H1 (cell line): Measurements from ENCODE around the gene GIGYF2. TPM values are rescaled to one million over a fixed set of nuclear protein-coding genes. Genes with fewer than 3 reads are reported as not detected.

ENCODE experiments used
- CTCF ChIA-PET: fragments of 300-600 bp; sonication (Branson Sonifier 250); formaldehyde crosslinking; loops from one replicate; lab custom pipeline; 2021; ENCODE audit not compliant: partially characterized antibody; lab: Charles Lee
- POLR2A ChIA-PET: fragments of 300-600 bp; sonication (Branson Sonifier 250); formaldehyde crosslinking; loops from one replicate; lab custom pipeline; 2021; ENCODE audit warnings: inconsistent platforms; ENCODE audit not compliant: partially characterized antibody; lab: Charles Lee
- DNase-seq, 2 experiments: peaks; one replicate each; pipeline versions ENCODE4 v3.0.0 to v3.0.0-alpha.2; 2010 to 2022; ENCODE audit warnings: low spot score in 2 of 2, low read depth in 1 of 2, mixed read lengths in 1 of 2
- FAIRE-seq: peaks from 2 replicates; lab custom pipeline; 2011; peaks lifted over from hg19 to GRCh38; lab: Jason Lieb, UNC
- H2AFZ ChIP-seq: 2 replicates; pipeline ENCODE4 v1.8.1; 2012; ENCODE audit warnings: low read length, inconsistent platforms
- H2AK5ac ChIP-seq: 2 replicates; pipeline ENCODE4 v1.6.1; 2013; ENCODE audit warnings: low read depth, low read length
- H2BK120ac ChIP-seq: replicated peaks from 2 replicates; pipeline ENCODE3; 2013; ENCODE audit warnings: low read depth, low read length, inconsistent platforms
- H2BK12ac ChIP-seq: 2 replicates; pipeline ENCODE4 v1.6.1; 2013; ENCODE audit warnings: low read depth, low read length
- H2BK15ac ChIP-seq: 2 replicates; pipeline ENCODE4 v1.6.1; 2013; ENCODE audit warnings: low read length
- H2BK20ac ChIP-seq: 2 replicates; pipeline ENCODE4 v1.6.1; 2013; ENCODE audit warnings: low read length
- H2BK5ac ChIP-seq: 2 replicates; pipeline ENCODE4 v1.6.1; 2013; ENCODE audit warnings: low read depth, low read length
- H3K14ac ChIP-seq: 2 replicates; pipeline ENCODE4 v1.6.1; 2013; ENCODE audit warnings: inconsistent platforms; ENCODE audit not compliant: insufficient read length
- H3K18ac ChIP-seq: 2 replicates; pipeline ENCODE4 v1.6.1; 2013; ENCODE audit warnings: low read length; ENCODE audit errors: extremely low read depth
- H3K23ac ChIP-seq: 2 replicates; pipeline ENCODE4 v1.6.1; 2013; ENCODE audit warnings: inconsistent platforms; ENCODE audit not compliant: insufficient read length
- H3K23me2 ChIP-seq: 2 replicates; pipeline ENCODE4 v1.6.1; 2013; ENCODE audit warnings: low read depth, low read length
- H3K27ac ChIP-seq: 2 replicates; pipeline ENCODE4 v1.6.1; 2011; ENCODE audit warnings: low read depth, low read length, inconsistent platforms
- H3K27me3 ChIP-seq, 4 experiments: replicated peaks in 1 of 4; 1 replicate in 1 of 4; 2 replicates in 3 of 4; pipeline versions ENCODE4 v1.6.1 to v1.8.1; 2011 to 2013; ENCODE audit warnings: low read length in 3 of 4, mild to moderate bottlenecking in 3 of 4, inconsistent platforms in 2 of 4, mixed read lengths in 2 of 4, moderate library complexity in 1 of 4; ENCODE audit not compliant: control insufficient read depth in 3 of 4, insufficient read depth in 3 of 4; ENCODE audit errors: extremely low read depth in 1 of 4
- H3K36me3 ChIP-seq, 4 experiments: 2 replicates each; pipeline versions ENCODE4 v1.6.1 to v1.8.1; 2011 to 2013; ENCODE audit warnings: mild to moderate bottlenecking in 4 of 4, low read length in 3 of 4, moderate library complexity in 2 of 4, control low read depth in 1 of 4, inconsistent platforms in 1 of 4; ENCODE audit not compliant: insufficient read depth in 4 of 4, control insufficient read depth in 2 of 4
- H3K4ac ChIP-seq: replicated peaks from 2 replicates; pipeline ENCODE3; 2013; ENCODE audit warnings: low read length, low read depth, mixed read lengths, inconsistent platforms; ENCODE audit not compliant: insufficient read length
- H3K4me1 ChIP-seq, 4 experiments: replicated peaks in 1 of 4; 1 replicate in 1 of 4; 2 replicates in 3 of 4; pipeline versions ENCODE4 v1.6.1 to v1.8.1; 2011 to 2013; ENCODE audit warnings: low read length in 3 of 4, inconsistent platforms in 2 of 4, mixed read lengths in 1 of 4; ENCODE audit not compliant: insufficient read depth in 4 of 4, control insufficient read depth in 3 of 4
- H3K4me2 ChIP-seq, 2 experiments: 2 replicates each; pipeline versions ENCODE4 v1.6.1 to v1.8.1; 2011 to 2013; ENCODE audit warnings: low read depth in 2 of 2, low read length in 2 of 2, control low read depth in 1 of 2, inconsistent platforms in 1 of 2, mild to moderate bottlenecking in 1 of 2; ENCODE audit not compliant: insufficient read depth in 1 of 2
- H3K4me3 ChIP-seq, 4 experiments: fragments of 200-600, 300-600 bp in 1 of 4; sonication (generic), shearing (Covaris generic), sonication (Bioruptor Twin) in 1 of 4; 2 replicates each; pipeline versions ENCODE4 v1.5.1 to v1.8.1; 2011 to 2016; ENCODE audit warnings: low read length in 4 of 4, low read depth in 3 of 4, control low read depth in 2 of 4, inconsistent platforms in 2 of 4, mild to moderate bottlenecking in 2 of 4, mixed read lengths in 1 of 4, moderate library complexity in 1 of 4; ENCODE audit not compliant: insufficient read depth in 2 of 4; ENCODE audit errors: extremely low read depth in 1 of 4
- H3K56ac ChIP-seq: replicated peaks from 2 replicates; pipeline ENCODE3; 2013; ENCODE audit warnings: low read depth, mild to moderate bottlenecking, mixed read lengths, low read length, inconsistent platforms; ENCODE audit not compliant: insufficient read length
- H3K79me1 ChIP-seq: 2 replicates; pipeline ENCODE4 v1.6.1; 2013; ENCODE audit warnings: low read depth, low read length, control low read depth
- H3K79me2 ChIP-seq, 2 experiments: 2 replicates each; pipeline versions ENCODE4 v1.6.1 to v1.8.1; 2012 to 2013; ENCODE audit warnings: low read length in 2 of 2, mild to moderate bottlenecking in 2 of 2, inconsistent platforms in 1 of 2; ENCODE audit not compliant: insufficient read depth in 2 of 2, control insufficient read depth in 1 of 2
- H3K9ac ChIP-seq, 4 experiments: replicated peaks in 1 of 4; 1 replicate in 1 of 4; 2 replicates in 3 of 4; pipeline versions ENCODE4 v1.6.1 to v1.8.1; 2011 to 2013; ENCODE audit warnings: low read depth in 3 of 4, low read length in 3 of 4, control low read depth in 2 of 4, mild to moderate bottlenecking in 2 of 4, moderate library complexity in 2 of 4, inconsistent platforms in 1 of 4; ENCODE audit errors: extremely low read depth in 1 of 4
- H3K9me3 ChIP-seq, 2 experiments: 2 replicates each; pipeline versions ENCODE4 v1.6.1 to v1.8.1; 2012 to 2013; ENCODE audit warnings: mild to moderate bottlenecking in 2 of 2, moderate library complexity in 2 of 2, control low read depth in 1 of 2, inconsistent platforms in 1 of 2, low read depth in 1 of 2, low read length in 1 of 2, mixed read lengths in 1 of 2; ENCODE audit not compliant: insufficient read depth in 2 of 2
- H4K20me1 ChIP-seq, 2 experiments: replicated peaks in 1 of 2; 2 replicates each; pipeline versions ENCODE3 to v1.8.1; 2011 to 2013; ENCODE audit warnings: inconsistent platforms in 2 of 2, low read length in 2 of 2, mild to moderate bottlenecking in 1 of 2; ENCODE audit not compliant: insufficient read depth in 2 of 2, control insufficient read depth in 1 of 2
- H4K5ac ChIP-seq: 2 replicates; pipeline ENCODE4 v1.6.1; 2013; ENCODE audit warnings: low read length, low read depth, mixed read lengths, inconsistent platforms; ENCODE audit not compliant: insufficient read length
- H4K8ac ChIP-seq: 2 replicates; pipeline ENCODE4 v1.8.0; 2013; ENCODE audit warnings: mild to moderate bottlenecking, moderate library complexity, low read length, inconsistent platforms; ENCODE audit not compliant: insufficient read depth; ENCODE audit errors: extremely low read depth
- H4K91ac ChIP-seq: replicated peaks from 2 replicates; pipeline ENCODE3; 2013; ENCODE audit warnings: low read length, mixed read lengths, inconsistent platforms; ENCODE audit not compliant: insufficient read length
- CBX5 ChIP-seq: fragments of 300-800, 300-1000 bp; sonication (generic); IDR thresholded peaks from 2 replicates; pipeline ENCODE4 v1.7.1; 2016; ENCODE audit warnings: antibody characterized with exemption, low read length, low read depth
- FOSL1 ChIP-seq: IDR thresholded peaks from 2 replicates; pipeline ENCODE4 v1.6.1; 2011; ENCODE audit warnings: mild to moderate bottlenecking, low read depth, low read length, moderate library complexity; ENCODE audit not compliant: insufficient read depth
- JUN ChIP-seq: IDR thresholded peaks from 2 replicates; pipeline ENCODE4 v1.6.1; 2011; ENCODE audit warnings: low read depth, mild to moderate bottlenecking, improper control_type of control experiment, low read length
- NRF1 ChIP-seq: IDR thresholded peaks from 2 replicates; pipeline ENCODE4 v1.6.1; 2011; ENCODE audit warnings: mild to moderate bottlenecking, low read depth, low read length, improper control_type of control experiment
- POU5F1 ChIP-seq: IDR thresholded peaks from 2 replicates; pipeline ENCODE4 v1.6.1; 2011; ENCODE audit warnings: low read depth, mild to moderate bottlenecking, low read length, moderate library complexity
- RAD21 ChIP-seq, 2 experiments: IDR thresholded peaks in 1 of 2; conservative IDR thresholded peaks in 1 of 2; 2 replicates each; pipeline ENCODE4 v1.6.1; 2011; ENCODE audit warnings: low read depth in 2 of 2, low read length in 2 of 2, improper control_type of control experiment in 1 of 2, inconsistent platforms in 1 of 2, mild to moderate bottlenecking in 1 of 2, moderate library complexity in 1 of 2
- SAP30 ChIP-seq: fragments of 300-600 bp; sonication (generic); IDR thresholded peaks from 2 replicates; pipeline ENCODE4 v1.7.1; 2012; ENCODE audit warnings: low read length, moderate library complexity, mild to moderate bottlenecking, inconsistent platforms; ENCODE audit not compliant: insufficient read depth, insufficient replicate concordance
- TBP ChIP-seq: IDR thresholded peaks from 2 replicates; pipeline ENCODE4 v1.6.1; 2011; ENCODE audit warnings: low read depth, low read length, improper control_type of control experiment
- WGBS, 2 experiments: shearing (Covaris generic) in 1 of 2; methylation state at CpG; one replicate each; pipeline versions ENCODE4 v1.1.6 to v1.1.7; 2013 to 2015; ENCODE audit warnings: low lambda C conversion rate in 2 of 2, mixed read lengths in 2 of 2, inconsistent platforms in 1 of 2, low coverage in 1 of 2, missing lambda C conversion rate in 1 of 2; ENCODE audit not compliant: insufficient replicate concordance in 2 of 2, insufficient coverage in 1 of 2, insufficient read length in 1 of 2; ENCODE audit errors: extremely low coverage in 1 of 2, missing lambda C conversion rate in 1 of 2; 5-methylcytosine and 5-hydroxymethylcytosine counted together
- polyA plus RNA-seq, 7 experiments: library from polyadenylated mRNA; depleted of rRNA in 3 of 7; stranded (reverse) in 5 of 7; unstranded in 2 of 7; fragments of >200 nt in 5 of 7; fragments of 200-250 nt in 2 of 7; gene quantifications; 1 replicate in 5 of 7; 2 replicates in 1 of 7; 4 replicates in 1 of 7; pipeline versions ENCODE4 v1.2.1 to v1.2.3, GENCODE V29; 2011 to 2013; ENCODE audit warnings: missing spikeins in 2 of 7, mixed read lengths in 2 of 7
- total RNA-seq: library from RNA; stranded (reverse); fragmentation: NEBNext Ultra II Directional; extraction: Animal tissue kit (Norgen Biotek cat#: 25700); gene quantifications from 2 replicates; pipeline ENCODE4 v1.2.1, GENCODE V29; 2021

GIGYF2 gene
- total and polyA plus RNA-seq, 2 of the 8 experiments (the other 6 are each of a cell fraction or from before 2014, with no cell fraction given) = 22.3 to 62.0 TPM

DNA sequence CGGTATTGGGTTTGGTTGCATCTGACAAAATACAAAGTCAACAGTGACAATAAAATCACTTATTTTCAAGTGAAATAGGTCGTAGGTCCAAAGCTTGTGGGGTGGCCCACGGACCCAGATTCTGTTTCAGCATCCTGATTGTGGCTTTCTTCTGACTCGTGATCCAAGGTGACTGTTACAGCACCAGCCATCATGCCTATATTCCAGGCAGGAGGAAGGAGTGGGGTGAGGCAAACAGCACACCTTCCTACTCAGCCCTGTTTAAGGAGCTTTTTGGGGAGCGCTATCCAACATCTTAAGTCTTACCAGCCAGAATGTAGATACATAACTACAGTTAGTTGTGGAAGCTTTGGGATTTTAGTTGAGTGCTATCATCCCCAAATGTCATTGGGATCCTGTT is 164.2 kb downstream of the GIGYF2 start:
- no peak overlapping the region for H3K14ac ChIP-seq
- H3K79me2 ChIP-seq = no peaks in the 10 kb centered on the region
- H3K79me1 ChIP-seq = 0 out of 2 replicates have a peak, but pooled peaks cover 2% of the 10 kb centered on the region
- no peak overlapping the region for H2BK5ac ChIP-seq
- no peaks in the 10 kb centered on the region for H3K4me1 ChIP-seq
- no peak overlapping the region for H2BK120ac ChIP-seq
- H3K56ac ChIP-seq = no peak overlapping the region
- H3K18ac ChIP-seq = no peak overlapping the region
- FAIRE-seq (no peak), DNase-seq (peak in 1 of 2 experiments; percentile 27)
- no peak overlapping the region for H3K23ac ChIP-seq
- 93% methylated on average over 5 of the region's 5 CpGs; no CpG with 5 or more reads in 1 of the 2 experiments for WGBS, 2 experiments
- no peak overlapping the region for H2BK12ac ChIP-seq
- no peak overlapping the region for H2BK15ac ChIP-seq
- no peak overlapping the region for H4K91ac ChIP-seq
- no peak overlapping the region for H4K5ac ChIP-seq
- no peaks in the 10 kb centered on the region for H3K9me3 ChIP-seq
- no peak overlapping the region for H2BK20ac ChIP-seq
- no peak overlapping the region for H3K4ac ChIP-seq
- no peak overlapping the region for H3K4me2 ChIP-seq
- H2AK5ac ChIP-seq = no peak overlapping the region; the same call in 1 of the 2 replicates
- peaks cover 6 to 27% (median 18%) of the 10 kb centered on the region in 4 experiments for H3K36me3 ChIP-seq
- H4K8ac ChIP-seq = no peak overlapping the region
- H3K23me2 ChIP-seq = no peaks in the 10 kb centered on the region
- ChIA-PET POLR2A (interaction anchor here (1.4 kb wide), 1 partner anchor 20 kb away, joined by 3 read pairs; no protein-coding TSS in a partner anchor), CTCF (interaction anchor here (1.2 to 1.7 kb wide), 2 partner anchors 26 to 192 kb away, joined by 3 to 4 read pairs; no protein-coding TSS in a partner anchor)
- no peak overlapping the region for H2AFZ ChIP-seq
- no peaks in the 10 kb centered on the region for H4K20me1 ChIP-seq
- H3K27me3 ChIP-seq = no peaks in the 10 kb centered on the region
- TF ChIP-seq TBP = no peak
- no peak for TF ChIP-seq JUN
- TF ChIP-seq SAP30 = no peak
- no peak for TF ChIP-seq FOSL1
- no peak for TF ChIP-seq POU5F1
- TF ChIP-seq NRF1 = no peak
- TF ChIP-seq CBX5 = no peak
- TF ChIP-seq RAD21 (IDR thresholded peaks at IDR 0.05 in 1 of 2, conservative IDR thresholded peaks at IDR 0.05 in 1 of 2; ENCODE audit: low read depth in 2 of 2, low read length in 2 of 2) = no peak
- H3K9ac ChIP-seq = no peak overlapping the region
- no peak overlapping the region for H3K4me3 ChIP-seq
- no peak overlapping the region for H3K27ac ChIP-seq
